Stomach smooth muscle (tissue), 2 donors: ENCODE results near the gene GPR27.

ENCODE experiments used
- H3K27ac ChIP-seq: one replicate; pipeline ENCODE4 v1.7.0; 2013; ENCODE audit warnings: mild to moderate bottlenecking, low read length, inconsistent platforms
- H3K27me3 ChIP-seq, 2 donors: one replicate each; pipeline ENCODE4 v1.7.0; 2013; ENCODE audit warnings: low read length in 2 of 2; ENCODE audit not compliant: insufficient read depth in 2 of 2, control insufficient read depth in 1 of 2
- H3K36me3 ChIP-seq, 2 donors: one replicate each; pipeline ENCODE4 v1.7.0; 2013; ENCODE audit warnings: low read length in 2 of 2; ENCODE audit not compliant: control insufficient read depth in 2 of 2, insufficient read depth in 2 of 2
- H3K4me1 ChIP-seq: one replicate; pipeline ENCODE4 v1.7.0; 2013; ENCODE audit warnings: low read length; ENCODE audit not compliant: control insufficient read depth, insufficient read depth
- H3K4me3 ChIP-seq, 2 donors: one replicate each; pipeline ENCODE4 v1.7.0; 2013; ENCODE audit warnings: low read length in 2 of 2
- H3K9ac ChIP-seq, 2 donors: one replicate each; pipeline ENCODE4 v1.7.0; 2013; ENCODE audit warnings: low read length in 2 of 2, mild to moderate bottlenecking in 1 of 2
- H3K9me3 ChIP-seq, 2 donors: one replicate each; pipeline ENCODE4 v1.7.0; 2013; ENCODE audit warnings: low read length in 2 of 2; ENCODE audit not compliant: control insufficient read depth in 2 of 2
- donor health status: healthy.
- donor health status: Pancreatic carcinoma.

The GPR27 gene

DNA sequence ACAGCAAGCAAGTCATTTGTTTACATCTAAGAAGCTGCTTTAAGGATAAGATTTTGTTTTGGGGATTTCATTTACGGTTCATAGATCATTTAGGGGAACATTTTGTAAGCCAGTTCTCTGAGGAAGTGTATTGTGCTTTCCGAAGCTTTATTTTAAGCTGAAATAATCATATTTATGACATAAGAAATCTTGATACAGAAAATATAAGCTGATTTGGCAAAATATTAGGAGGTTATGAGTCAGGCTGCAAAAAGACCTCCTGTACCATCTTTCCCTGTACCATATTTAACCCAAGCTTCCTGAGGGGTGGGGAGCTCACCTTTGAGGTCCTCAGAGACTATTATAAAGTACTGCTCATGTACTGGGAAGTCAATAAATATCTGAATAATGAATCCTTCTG lies 20.3 kb upstream of the GPR27 start:
- no peak overlapping the region for H3K27ac ChIP-seq
- H3K4me3 ChIP-seq = no peak overlapping the region
- no peaks in the 10 kb centered on the region for H3K4me1 ChIP-seq
- H3K9ac ChIP-seq = no peak overlapping the region
- H3K36me3 ChIP-seq = no peaks in the 10 kb centered on the region
- no peaks in the 10 kb centered on the region for H3K27me3 ChIP-seq
- no peaks in the 10 kb centered on the region for H3K9me3 ChIP-seq

DNA sequence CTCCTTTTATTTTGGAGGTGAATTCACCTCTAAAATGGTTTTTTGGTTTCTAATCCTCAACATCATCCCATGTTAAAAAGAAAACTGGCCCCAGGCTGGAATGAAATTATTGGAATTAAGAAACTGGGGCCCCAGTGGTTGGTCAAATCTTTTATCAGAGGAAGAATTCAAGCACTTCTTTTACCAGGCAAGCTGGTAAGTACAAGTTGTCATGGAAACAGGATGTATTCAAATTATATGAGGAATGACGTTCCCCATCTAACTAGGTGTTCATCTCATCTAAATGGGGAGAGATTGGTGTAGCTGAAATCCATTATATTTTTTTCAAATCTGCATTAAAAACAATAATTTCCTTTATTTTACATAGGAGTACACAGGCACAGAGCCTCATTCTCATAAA lies 18.8 kb upstream of the GPR27 start:
- H3K27ac ChIP-seq = no peak overlapping the region
- H3K4me3 ChIP-seq = no peak overlapping the region
- H3K4me1 ChIP-seq = no peaks in the 10 kb centered on the region
- H3K9ac ChIP-seq = no peak overlapping the region
- H3K9me3 ChIP-seq = no peaks in the 10 kb centered on the region
- no peaks in the 10 kb centered on the region for H3K36me3 ChIP-seq
- no peaks in the 10 kb centered on the region for H3K27me3 ChIP-seq

DNA sequence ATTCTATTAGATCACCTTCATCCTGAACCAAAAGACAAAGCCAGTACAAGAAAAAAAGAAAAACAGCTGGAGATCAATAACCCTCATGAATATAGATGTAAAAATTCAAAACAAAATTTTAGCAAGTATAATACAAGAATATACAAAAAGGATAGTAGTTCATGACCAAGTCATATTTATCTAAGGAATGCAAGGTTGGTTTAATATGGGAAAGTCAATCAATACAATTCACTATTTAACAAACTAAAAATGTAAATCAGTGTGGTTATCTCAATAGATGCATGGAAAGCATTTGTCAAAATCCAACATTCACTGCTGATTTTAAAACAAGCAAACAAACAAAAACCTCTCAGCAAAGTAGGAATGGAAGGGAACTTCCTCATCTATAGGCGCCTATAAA lies 11.0 kb upstream of the GPR27 start:
- H3K4me1 ChIP-seq = no peaks in the 10 kb centered on the region
- H3K4me3 ChIP-seq = no peak overlapping the region
- no peaks in the 10 kb centered on the region for H3K27me3 ChIP-seq
- H3K36me3 ChIP-seq = no peaks in the 10 kb centered on the region
- peaks cover 3 to 5% of the 10 kb centered on the region in 2 donors for H3K9me3 ChIP-seq
- no peak overlapping the region for H3K9ac ChIP-seq
- no peak overlapping the region for H3K27ac ChIP-seq

DNA sequence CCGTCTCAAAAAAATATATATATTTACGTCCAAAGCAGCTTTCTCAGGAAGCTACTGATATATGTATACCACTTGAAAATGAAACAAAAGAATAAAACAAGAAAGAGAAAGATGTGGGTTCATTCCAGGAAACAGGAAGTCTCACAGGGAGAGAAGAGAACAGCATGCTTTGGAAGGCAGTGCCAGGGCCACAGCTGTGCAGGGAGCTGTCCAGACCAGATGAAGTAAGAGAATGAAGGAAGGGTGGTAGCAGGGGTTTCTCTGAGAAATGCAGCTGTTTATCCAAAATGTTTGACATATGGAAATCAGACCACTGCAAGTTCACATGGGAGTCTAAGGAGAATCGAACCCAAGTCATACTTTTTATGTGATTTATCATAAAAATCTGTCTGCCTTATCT lies 8.9 kb upstream of the GPR27 start:
- H3K4me1 ChIP-seq = no peaks in the 10 kb centered on the region
- no peak overlapping the region for H3K4me3 ChIP-seq
- no peak overlapping the region for H3K9ac ChIP-seq
- no peak overlapping the region for H3K27ac ChIP-seq
- no peaks in the 10 kb centered on the region for H3K27me3 ChIP-seq
- H3K36me3 ChIP-seq = no peaks in the 10 kb centered on the region
- H3K9me3 ChIP-seq = peaks cover 3 to 5% of the 10 kb centered on the region in 2 donors

DNA sequence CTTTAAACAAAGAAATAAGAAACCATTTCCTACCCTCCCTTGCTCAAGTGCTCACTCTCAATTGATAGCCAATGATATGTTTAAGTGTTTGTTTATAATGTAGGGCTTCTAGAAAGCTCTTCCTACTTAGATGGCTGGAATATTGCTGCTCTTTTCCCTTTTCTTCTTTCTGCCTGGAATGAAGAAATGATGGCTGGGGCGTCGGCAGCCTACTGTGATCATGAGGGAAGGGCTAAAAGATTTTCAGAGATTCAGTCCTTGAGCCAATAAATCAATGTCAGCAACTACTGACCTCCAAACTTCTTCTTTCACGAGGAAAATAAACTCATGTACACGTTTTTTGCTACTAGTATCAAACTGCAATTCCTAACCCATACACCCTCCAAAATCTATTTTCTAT lies 2.1 kb upstream of the GPR27 start:
- Histone ChIP-seq H3K9ac (no peak overlapping the region), H3K27ac (no peak overlapping the region), H3K9me3 (no peaks in the 10 kb centered on the region), H3K4me3 (no peak overlapping the region), H3K36me3 (no peaks in the 10 kb centered on the region), H3K4me1 (no peaks in the 10 kb centered on the region), H3K27me3 (peaks cover 0 to 6% of the 10 kb centered on the region in 2 donors)

DNA sequence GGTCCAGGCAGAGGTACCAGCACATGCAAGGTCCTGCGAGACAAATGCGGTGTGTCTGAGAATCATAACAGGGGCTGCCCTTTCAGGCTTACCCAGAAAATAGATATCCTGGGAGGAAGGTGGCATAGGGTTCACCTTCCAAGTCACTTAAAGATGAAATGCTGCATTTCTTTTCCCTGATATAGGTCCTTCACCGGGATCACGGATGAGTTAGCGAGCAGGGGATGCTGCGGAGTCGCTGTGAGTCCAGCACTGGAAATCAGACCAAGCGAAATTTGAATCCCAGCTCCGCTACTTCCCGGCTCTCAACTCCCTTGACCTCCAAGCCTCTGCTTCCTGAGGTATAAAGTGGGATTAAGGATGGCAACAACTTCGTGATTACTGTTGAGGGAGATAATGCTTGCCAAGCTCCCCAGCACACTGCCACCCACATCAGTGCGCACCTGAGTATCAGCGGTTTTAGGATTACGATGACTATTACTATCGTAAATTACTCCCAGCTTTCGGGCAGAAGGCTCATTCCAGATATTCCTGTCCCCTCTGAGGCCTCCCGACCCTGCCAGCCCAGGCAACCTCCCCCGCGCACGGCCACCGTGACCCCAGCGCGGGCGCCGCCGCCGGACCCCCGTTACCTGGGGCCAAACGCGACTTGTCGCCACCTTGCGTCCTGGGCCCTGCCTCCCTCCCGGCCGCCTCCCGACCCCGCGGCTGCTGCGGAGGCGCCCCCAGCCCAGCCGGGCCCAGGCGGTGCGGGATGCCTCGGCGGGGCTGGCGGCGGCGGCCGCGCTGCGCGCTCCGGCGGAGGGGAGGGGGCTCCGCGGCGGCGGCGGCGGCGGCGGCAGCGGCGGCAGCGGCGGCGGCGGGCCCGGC lies 589 bp upstream of the GPR27 start:
- no peaks in the 10 kb centered on the region for H3K9me3 ChIP-seq
- no peak overlapping the region for H3K27ac ChIP-seq
- no peaks in the 10 kb centered on the region for H3K4me1 ChIP-seq
- peak overlapping the region in 1 of 2 donors; percentile 21 for H3K9ac ChIP-seq
- H3K27me3 ChIP-seq = peaks cover 0 to 10% of the 10 kb centered on the region in 2 donors
- no peaks in the 10 kb centered on the region for H3K36me3 ChIP-seq
- peak overlapping the region; percentile 49 to 72 for H3K4me3 ChIP-seq

DNA sequence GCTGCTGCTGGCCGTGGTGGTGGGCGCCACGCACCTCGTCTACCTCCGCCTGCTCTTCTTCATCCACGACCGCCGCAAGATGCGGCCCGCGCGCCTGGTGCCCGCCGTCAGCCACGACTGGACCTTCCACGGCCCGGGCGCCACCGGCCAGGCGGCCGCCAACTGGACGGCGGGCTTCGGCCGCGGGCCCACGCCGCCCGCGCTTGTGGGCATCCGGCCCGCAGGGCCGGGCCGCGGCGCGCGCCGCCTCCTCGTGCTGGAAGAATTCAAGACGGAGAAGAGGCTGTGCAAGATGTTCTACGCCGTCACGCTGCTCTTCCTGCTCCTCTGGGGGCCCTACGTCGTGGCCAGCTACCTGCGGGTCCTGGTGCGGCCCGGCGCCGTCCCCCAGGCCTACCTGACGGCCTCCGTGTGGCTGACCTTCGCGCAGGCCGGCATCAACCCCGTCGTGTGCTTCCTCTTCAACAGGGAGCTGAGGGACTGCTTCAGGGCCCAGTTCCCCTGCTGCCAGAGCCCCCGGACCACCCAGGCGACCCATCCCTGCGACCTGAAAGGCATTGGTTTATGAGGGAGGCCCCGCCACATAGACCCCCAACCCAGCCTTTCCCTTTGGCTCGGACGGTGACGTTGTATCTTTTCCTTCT lies 1.1 kb downstream of the GPR27 start:
- Histone ChIP-seq H3K4me1 (no peaks in the 10 kb centered on the region), H3K9me3 (no peaks in the 10 kb centered on the region), H3K27ac (no peak overlapping the region), H3K4me3 (peak overlapping the region; percentile 25 to 72), H3K9ac (no peak overlapping the region), H3K36me3 (no peaks in the 10 kb centered on the region), H3K27me3 (peaks cover 0 to 10% of the 10 kb centered on the region in 2 donors)

DNA sequence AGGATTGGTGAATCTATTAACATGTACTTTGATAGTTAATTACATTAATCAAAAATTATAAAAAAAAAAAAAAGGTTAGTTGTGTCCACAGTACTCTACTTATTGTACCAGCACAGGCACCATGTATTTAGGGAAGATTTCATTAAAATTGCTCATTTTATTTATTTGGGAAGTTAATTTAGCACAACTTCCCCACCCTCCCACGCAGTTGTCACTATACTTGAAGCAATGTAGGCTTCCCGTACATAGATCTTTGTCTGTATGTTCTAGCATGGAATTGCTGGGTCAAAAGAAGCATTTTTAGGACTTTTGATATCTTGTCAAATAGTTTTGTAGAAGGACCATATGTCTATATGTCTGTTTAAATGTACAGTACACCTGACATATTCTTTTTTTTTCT lies 4.4 kb downstream of the GPR27 start:
- Histone ChIP-seq H3K9ac (no peak overlapping the region), H3K36me3 (no peaks in the 10 kb centered on the region), H3K27ac (no peak overlapping the region), H3K4me1 (no peaks in the 10 kb centered on the region), H3K9me3 (no peaks in the 10 kb centered on the region), H3K4me3 (no peak overlapping the region), H3K27me3 (peaks cover 3 to 6% of the 10 kb centered on the region in 2 donors)

DNA sequence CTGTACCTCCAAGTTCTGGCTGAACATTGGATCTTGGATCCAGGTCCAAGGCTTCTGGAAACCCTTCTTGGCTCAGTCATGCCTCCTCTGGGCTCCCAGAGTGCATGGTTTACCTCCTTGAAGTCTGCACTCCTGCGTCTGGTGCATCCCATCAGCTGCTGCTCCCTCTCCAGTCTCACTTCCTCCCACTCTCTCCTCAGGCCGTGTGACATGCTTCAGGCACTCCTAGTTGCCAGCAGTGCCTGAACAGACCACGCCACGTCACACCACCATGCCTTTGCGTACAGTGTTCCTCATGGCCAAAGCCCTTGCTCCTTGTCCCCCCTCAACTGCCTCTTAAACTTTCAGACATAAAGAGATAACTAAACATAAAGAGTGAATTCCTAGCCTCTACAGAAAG lies 5.7 kb downstream of the GPR27 start:
- no peaks in the 10 kb centered on the region for H3K36me3 ChIP-seq
- H3K4me3 ChIP-seq = no peak overlapping the region
- no peaks in the 10 kb centered on the region for H3K9me3 ChIP-seq
- H3K9ac ChIP-seq = no peak overlapping the region
- H3K27me3 ChIP-seq = peaks cover 3 to 6% of the 10 kb centered on the region in 2 donors
- no peak overlapping the region for H3K27ac ChIP-seq
- no peaks in the 10 kb centered on the region for H3K4me1 ChIP-seq

DNA sequence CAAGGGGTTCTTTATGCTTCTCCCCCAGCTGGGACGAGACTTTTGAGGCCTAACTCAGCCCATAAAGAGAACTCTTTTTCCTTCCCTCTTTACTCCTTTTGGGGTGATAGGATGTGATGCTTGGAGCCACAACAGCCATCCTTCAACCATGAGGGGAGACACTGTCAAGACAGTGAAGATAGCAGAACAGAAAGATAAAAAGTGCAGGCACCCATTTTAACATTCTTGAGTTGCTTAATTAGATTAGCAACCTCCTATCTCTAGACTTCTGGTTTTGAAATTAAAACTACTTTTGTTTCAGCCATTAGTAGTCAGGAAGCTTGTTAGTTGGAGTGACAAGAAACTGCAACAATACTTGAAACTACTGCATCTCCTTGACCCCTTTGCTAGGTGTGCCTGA lies 6.5 kb downstream of the GPR27 start:
- no peak overlapping the region for H3K9ac ChIP-seq
- peaks cover 3 to 5% of the 10 kb centered on the region in 2 donors for H3K27me3 ChIP-seq
- H3K27ac ChIP-seq = no peak overlapping the region
- no peaks in the 10 kb centered on the region for H3K9me3 ChIP-seq
- no peaks in the 10 kb centered on the region for H3K4me1 ChIP-seq
- no peaks in the 10 kb centered on the region for H3K36me3 ChIP-seq
- no peak overlapping the region for H3K4me3 ChIP-seq

DNA sequence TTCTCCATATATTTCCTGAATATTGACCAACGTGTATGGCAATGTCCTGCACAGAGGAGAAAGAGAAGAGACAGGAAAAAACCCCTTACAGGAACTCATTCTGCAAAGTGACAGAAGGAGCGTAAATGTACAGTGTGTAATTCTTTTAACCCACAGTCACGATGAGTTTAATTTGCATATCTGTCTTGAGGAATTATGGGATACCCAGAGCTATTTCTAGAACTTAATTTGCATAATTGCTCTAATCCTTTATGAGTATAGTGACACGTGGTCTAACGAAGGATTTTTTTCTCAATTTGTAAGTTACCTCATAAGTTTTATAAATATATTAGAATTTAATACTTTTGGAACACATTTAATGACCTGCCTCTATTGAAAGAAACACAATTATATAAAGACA lies 9.8 kb downstream of the GPR27 start:
- H3K27me3 ChIP-seq = peaks cover 0 to 3% of the 10 kb centered on the region in 2 donors
- H3K27ac ChIP-seq = no peak overlapping the region
- H3K36me3 ChIP-seq = no peaks in the 10 kb centered on the region
- no peak overlapping the region for H3K9ac ChIP-seq
- H3K4me1 ChIP-seq = no peaks in the 10 kb centered on the region
- H3K4me3 ChIP-seq = no peak overlapping the region
- H3K9me3 ChIP-seq = no peaks in the 10 kb centered on the region
